Stimulated activated CD4-positive, alpha-beta T cell treated with anti-CD3 and anti-CD28 coated beads, Interleukin-1b, Interleukin-23, amount 100 ng/mL, for 48 hours (primary cell): Measurements from ENCODE around the gene CYP2B6.
"Not testable (repeated sequence)": the region's sequence is repeated elsewhere in the genome, so short reads cannot be mapped to it uniquely, and the experiment has no call there.

Experiments
- DNase-seq: peaks from one replicate; pipeline ENCODE4 v3.0.0-alpha.2; 2020

CYP2B6 gene

GRCh38 chr19:41039806-41040205, 48.7 kb downstream of the CYP2B6 start:
- DNase-seq, result no peak

- DNase-seq, result not testable (repeated sequence)
These were observed 54.0 kb downstream of the CYP2B6 start for GRCh38 chr19:41045095-41045494.

- no peak for DNase-seq
These were observed 59.3 kb downstream of the CYP2B6 start for GRCh38 chr19:41050426-41050825.

GRCh38 chr19:41052162-41052561, 61.1 kb downstream of the CYP2B6 start:
- not testable (repeated sequence) for DNase-seq

GRCh38 chr19:41053331-41053730, 62.2 kb downstream of the CYP2B6 start:
- not testable (repeated sequence) for DNase-seq

- DNase-seq, result no peak
These were observed 74.0 kb downstream of the CYP2B6 start for GRCh38 chr19:41064974-41065569.
